NCI-H524 treated with DMSO at 0.1 percent for 48 hours (cell line): Measurements from ENCODE around the gene FNDC5.

Experiments
- DNase-seq: peaks from one replicate; lab custom pipeline; 2025; lab: John Stamatoyannopoulos, UW

FNDC5 gene

DNA sequence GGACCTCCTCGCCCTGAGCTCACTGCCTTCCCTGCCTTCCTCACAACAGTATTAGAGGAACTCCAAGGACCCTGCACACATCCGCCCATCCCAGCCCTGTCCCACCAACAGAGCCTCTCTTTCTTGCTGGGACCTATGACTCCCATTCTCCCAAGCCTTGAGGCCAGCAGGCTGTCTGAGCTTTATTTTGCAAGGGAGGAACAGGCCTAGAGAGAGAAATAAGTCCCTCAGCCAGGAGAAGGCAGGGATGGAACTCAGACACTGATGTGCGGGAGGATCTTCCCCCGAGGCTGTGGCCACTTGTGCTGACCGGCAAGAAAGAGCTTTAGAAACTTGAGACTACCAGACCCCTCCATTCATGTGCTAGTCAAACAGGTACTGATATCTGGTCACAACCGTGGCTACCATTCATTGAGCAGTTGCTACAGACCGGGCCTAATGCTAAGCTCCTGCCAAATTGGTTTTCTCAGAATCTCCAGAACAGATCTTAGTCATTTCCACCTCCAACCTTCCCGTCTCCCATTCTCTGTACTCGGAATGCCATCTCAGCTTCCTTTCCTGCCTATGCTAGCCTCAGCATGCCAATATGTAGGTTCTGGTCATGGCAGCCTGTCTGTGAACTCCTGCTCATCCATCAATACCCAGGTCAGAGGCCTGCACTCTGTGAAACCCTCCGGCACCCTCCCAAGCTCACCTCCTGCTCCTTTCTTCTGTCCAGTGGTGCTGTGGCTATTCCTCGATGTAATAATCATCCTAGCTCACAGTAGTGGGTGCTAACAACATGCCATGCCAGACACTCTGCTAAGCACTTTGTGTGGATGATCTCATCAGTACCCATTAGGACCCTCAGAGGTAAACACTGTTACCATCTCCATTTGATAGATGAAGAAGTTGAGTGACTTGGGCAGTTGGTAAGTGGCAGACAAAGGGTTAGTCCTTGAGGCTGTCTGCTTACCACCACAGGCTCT lies 26.7 kb upstream of the FNDC5 start:
- DNase-seq, result no peak

- DNase-seq, result no peak
These were observed 25.7 kb upstream of the FNDC5 start for GRCh38 chr1:32896451-32896850.

GRCh38 chr1:32895325-32896215 lies 24.9 kb upstream of the FNDC5 start:
- DNase-seq, result no peak

DNA sequence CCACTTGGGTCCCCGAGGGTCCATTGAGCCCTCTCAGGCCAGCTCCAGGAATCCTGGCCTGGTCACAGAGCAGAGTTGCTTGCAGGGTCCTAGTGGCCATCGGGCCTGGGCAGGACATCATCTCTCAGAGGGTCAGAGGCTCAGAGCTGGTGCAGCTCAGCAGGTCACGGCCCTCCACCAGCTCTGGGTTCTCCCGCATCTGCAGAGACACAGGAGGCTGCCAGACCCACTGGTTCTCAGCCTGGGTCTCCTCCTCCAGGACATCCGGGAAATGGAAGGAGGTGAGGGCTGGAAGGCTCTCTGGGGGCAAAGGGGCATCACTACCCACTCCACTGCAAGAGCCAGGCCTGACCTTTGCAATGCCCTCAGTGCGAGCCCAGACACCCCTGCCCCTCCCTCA lies 24.0 kb upstream of the FNDC5 start:
- DNase-seq, result no peak

GRCh38 chr1:32894019-32894600 lies 23.4 kb upstream of the FNDC5 start:
- no peak for DNase-seq

DNA sequence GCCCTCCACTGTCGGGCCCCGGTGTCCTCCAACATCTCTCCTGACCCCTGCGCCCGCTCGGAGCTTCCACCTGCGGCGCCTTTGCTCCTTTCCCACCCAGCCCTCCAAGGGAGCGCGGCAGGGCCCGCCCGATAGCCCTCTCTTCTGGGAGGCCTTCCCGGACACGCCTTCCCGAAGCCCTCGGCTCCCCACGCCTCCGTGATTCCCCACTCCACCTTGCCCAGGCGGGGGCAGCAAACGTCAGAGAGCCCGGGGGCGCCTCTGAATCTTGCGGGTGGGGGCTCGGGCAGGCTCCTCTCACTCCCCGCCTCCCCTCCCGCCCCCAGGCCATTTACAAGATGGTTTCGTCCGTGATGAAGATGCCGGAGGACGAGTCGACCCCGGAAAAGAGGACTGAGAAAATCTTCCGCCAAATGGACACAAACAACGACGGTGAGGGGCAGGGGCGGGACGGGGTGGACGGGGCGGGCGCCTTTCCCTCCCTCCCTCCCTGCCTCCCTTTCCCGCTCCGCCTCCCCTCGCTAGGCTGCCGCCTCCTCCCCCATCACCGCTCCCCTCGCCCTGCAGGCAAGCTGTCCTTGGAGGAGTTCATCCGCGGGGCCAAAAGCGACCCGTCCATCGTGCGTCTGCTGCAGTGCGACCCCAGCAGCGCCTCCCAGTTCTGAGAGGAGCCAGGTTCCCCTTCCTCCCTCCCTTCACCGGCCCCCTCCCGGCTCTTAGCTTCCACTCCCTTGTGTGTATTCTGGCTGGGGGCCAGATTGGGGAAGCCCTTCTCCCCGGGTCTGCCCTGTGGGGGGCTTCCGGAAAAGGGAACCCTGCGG lies 22.7 kb upstream of the FNDC5 start:
- DNase-seq, result no peak

- DNase-seq, result no peak
These were observed 21.9 kb upstream of the FNDC5 start for GRCh38 chr1:32892368-32893197.

DNA sequence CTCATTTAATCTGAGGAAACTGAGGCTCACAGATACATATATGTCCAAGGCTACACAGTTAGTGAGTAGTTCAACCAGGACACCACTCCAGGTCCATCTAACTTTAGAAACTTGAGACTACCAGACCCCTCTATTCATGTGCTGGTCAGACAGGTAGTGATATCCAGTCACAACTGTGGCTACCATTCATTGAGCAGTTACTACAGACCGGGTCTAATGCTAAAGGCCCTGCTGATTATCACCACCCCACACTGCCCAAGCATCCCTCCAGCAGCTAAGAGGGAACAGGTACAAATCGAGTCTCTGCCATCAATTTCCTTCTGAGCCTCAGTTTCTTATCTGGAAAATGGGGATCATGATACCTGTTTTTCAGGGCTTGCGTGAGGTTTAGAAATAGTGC lies 20.9 kb upstream of the FNDC5 start:
- no peak for DNase-seq

DNA sequence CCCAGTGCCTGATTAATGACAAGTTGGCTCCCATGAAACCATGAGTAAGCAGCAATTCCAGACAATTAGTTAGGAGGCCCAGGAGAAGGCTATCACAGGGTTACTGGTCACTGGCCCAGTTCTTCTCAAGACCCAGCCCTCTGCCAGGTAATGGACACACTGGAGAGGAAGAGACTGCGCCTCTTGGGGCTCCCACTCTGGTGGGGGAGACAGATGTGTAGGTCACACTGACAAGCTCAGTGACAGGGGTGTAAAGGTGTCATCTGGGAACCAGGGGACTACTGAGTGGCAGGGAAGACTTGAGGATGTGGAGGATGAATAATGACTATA lies 20.5 kb upstream of the FNDC5 start:
- no peak for DNase-seq

GRCh38 chr1:32890516-32891240 lies 20.0 kb upstream of the FNDC5 start:
- peak; percentile 33 for DNase-seq

- no peak for DNase-seq
These were observed 19.1 kb upstream of the FNDC5 start for GRCh38 chr1:32889731-32890278.

DNA sequence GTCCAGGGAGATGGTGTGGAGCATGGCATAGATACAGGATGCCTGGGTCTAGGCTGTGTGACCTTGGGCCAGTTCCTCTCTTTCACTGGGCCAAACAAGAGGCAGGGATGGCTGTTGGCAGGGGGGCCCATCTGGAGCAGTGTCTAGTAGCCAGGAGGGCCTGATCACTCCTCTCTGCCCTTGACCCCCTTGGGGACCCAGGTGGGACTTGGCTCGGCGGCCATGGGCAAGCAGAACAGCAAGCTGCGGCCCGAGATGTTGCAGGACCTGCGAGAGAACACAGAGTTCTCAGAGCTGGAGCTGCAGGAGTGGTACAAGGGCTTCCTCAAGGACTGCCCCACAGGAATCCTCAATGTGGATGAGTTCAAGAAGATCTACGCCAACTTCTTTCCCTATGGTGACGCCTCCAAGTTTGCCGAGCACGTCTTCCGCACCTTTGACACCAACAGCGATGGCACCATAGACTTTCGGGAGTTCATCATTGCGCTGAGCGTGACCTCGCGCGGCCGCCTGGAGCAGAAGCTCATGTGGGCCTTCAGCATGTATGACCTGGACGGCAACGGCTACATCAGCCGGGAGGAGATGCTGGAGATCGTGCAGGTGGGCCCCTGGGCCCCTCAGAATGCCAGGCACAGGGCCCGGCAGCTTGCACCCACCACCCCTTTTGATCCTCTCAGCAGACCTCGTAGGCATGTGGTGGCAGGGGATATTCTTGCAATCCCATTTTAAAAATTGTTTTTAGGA lies 18.1 kb upstream of the FNDC5 start:
- no peak for DNase-seq

DNA sequence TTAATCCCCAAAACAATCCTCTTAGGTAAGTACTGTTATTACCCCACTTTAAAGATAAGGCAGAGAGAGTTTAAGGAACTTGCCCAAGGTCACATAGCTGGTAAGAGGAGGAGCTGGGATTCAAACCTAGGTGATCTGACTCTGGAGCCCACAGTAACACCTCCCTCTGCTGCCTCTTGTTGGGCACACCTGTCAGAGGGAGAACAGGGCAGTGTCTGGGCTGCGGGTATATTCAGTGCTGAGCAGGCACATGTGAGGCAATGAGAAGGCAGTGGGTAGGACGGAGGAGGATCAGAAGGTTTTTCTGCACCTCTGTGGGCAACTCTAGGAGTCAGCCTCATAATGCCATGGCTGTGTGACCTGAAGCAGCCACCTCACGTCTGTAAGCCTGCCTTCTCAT lies 17.4 kb upstream of the FNDC5 start:
- DNase-seq, result no peak

- no peak for DNase-seq
These were observed 16.9 kb upstream of the FNDC5 start for GRCh38 chr1:32887623-32888022.

DNA sequence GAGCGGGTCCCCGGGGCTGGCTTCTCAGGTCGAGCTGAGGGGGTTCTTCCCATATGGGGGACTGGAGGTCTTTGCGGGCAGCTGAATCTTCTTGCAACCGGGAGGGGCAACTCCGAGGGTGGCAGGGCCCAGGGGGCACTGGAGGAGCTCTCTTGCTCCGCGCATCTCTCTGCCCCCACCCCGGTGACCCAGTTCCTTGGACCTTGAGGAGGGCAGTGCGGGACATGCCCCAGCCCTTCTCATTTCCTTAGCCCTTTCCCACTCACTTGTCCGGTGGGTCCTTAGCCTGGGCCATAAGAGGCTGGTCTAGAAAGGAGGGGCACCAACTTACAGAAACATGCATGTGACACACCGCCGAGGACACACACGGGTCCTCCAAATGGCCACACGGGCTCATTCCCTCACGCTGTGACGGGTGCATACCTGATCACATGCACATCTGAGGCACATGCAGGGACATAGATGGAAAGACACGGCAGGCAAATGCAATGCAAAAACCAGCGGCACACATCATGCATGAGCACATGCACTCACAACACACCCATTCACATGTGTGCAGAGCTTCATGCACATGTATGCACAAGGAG lies 16.2 kb upstream of the FNDC5 start:
- no peak for DNase-seq

DNA sequence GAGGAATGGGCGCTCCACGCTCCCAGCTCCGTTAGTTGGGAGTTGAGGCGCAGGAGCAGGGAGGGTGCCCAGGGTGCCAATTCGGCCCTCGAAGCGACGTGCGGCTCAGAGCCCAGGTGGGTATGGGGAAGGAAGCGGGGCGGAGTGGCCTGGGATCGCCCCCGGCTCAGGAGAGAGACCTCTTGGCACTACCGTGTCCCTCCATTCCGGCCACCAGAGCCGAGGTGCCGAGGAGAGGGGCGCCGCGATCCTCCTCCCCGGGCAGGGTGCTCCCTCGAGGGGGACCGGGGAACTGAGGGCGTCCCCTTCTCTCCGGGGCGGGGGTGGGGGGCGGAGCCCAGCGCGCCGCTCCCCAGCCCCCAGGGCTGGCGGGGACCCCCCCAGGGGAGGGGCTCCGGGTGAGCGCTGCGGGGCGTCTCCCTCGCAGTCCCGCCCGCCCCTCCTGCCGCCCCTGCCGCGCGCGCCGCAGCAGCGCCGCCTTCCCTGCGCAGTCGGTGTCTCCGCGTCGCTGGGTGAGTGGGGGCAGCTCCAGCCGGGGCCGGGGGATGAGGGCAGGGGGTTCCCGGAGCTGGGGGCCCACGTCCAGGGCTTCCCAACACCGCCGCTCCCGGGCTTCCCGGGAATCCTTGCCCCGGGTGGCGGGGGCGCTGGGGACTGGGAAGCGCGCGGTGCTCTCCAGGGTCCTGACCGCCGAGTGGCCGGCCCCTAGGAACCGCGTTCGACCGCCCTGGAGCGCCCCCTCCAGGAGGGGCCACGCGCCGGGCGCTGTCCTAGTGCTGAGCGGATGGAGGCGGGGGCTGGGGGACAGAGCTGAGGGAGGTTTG lies 15.5 kb upstream of the FNDC5 start, which contains the start of gene HPCA:
Gene HPCA (plus strand): TSS at position 488 of the 824 bp plus-strand sequence. CDS start 2,408 bp downstream, outside the sequence.
- DNase-seq, result no peak

- DNase-seq, result no peak
These were observed 14.9 kb upstream of the FNDC5 start for GRCh38 chr1:32885676-32886003.

- peak; percentile 81 for DNase-seq
These were observed 14.0 kb upstream of the FNDC5 start for GRCh38 chr1:32884726-32885125.
